A673 (cell line): Measurements from ENCODE around the gene SFSWAP. TPM values are rescaled to one million over a fixed set of nuclear protein-coding genes. Genes with fewer than 3 reads are reported as not detected.

Experiments used
- BruUV-seq: library from RNA; stranded (reverse); fragments of 400-500 nt; replicated peaks from 2 replicates; lab custom pipeline; 2021; lab: Mats Ljungman, UMichigan
- CTCF ChIA-PET: fragments of 300-600 bp; sonication (Branson Sonifier 250); formaldehyde crosslinking; loops from one replicate; lab custom pipeline; 2022; ENCODE audit warnings: antibody characterized with exemption; lab: Charles Lee
- POLR2A ChIA-PET: fragments of 300-600 bp; sonication (Branson Sonifier 250); formaldehyde crosslinking; loops from one replicate; lab custom pipeline; 2022; ENCODE audit warnings: antibody characterized with exemption; ENCODE audit not compliant: low non-redundant PET; lab: Charles Lee
- DNase-seq: peaks from one replicate; pipeline ENCODE4 v3.0.0-alpha.2; 2015; ENCODE audit warnings: low spot score
- H3K27ac ChIP-seq: fragments of 200-600 bp; sonication (generic); 2 replicates; pipeline ENCODE4 v1.5.1; 2016; ENCODE audit warnings: mixed run types, low read depth, mild to moderate bottlenecking, mixed read lengths, antibody characterized with exemption, low read length; ENCODE audit not compliant: poor library complexity, severe bottlenecking
- H3K27me3 ChIP-seq: fragments of 200-600 bp; sonication (generic); replicated peaks from 2 replicates; pipeline ENCODE4 v1.6.1; 2017; ENCODE audit warnings: mixed run types, low read depth, mild to moderate bottlenecking, mixed read lengths, antibody characterized with exemption, low read length; ENCODE audit not compliant: insufficient read depth, poor library complexity
- H3K36me3 ChIP-seq: fragments of 200-600 bp; sonication (generic); 2 replicates; pipeline ENCODE4 v1.6.1; 2016; ENCODE audit warnings: mixed run types, mild to moderate bottlenecking, mixed read lengths, antibody characterized with exemption, low read length; ENCODE audit not compliant: insufficient read depth, poor library complexity, severe bottlenecking
- H3K4me1 ChIP-seq: fragments of 200-600 bp; sonication (generic); 2 replicates; pipeline ENCODE4 v1.6.1; 2017; ENCODE audit warnings: mixed run types, mild to moderate bottlenecking, mixed read lengths, antibody characterized with exemption, low read length; ENCODE audit not compliant: insufficient read depth, poor library complexity, severe bottlenecking
- H3K4me3 ChIP-seq: fragments of 200-600 bp; sonication (generic); 2 replicates; pipeline ENCODE4 v1.5.1; 2016; ENCODE audit warnings: low read depth, mixed run types, mild to moderate bottlenecking, mixed read lengths, low read length; ENCODE audit not compliant: poor library complexity, severe bottlenecking
- H3K9me3 ChIP-seq: fragments of 200-600 bp; sonication (generic); 2 replicates; pipeline ENCODE4 v1.6.1; 2016; ENCODE audit warnings: mixed run types, low read depth, mild to moderate bottlenecking, mixed read lengths, antibody characterized with exemption, low read length; ENCODE audit not compliant: poor library complexity, severe bottlenecking
- EZH2 ChIP-seq: fragments of 200-600 bp; sonication (generic); IDR thresholded peaks from 2 replicates; pipeline ENCODE4 v1.6.1; 2017; ENCODE audit warnings: borderline replicate concordance, low read depth, mild to moderate bottlenecking, mixed read lengths, antibody characterized with exemption, low read length; ENCODE audit not compliant: poor library complexity, severe bottlenecking
- intact Hi-C: fragments of 100-400 bp; cut with micrococcal nuclease; formaldehyde crosslinking; loops from one replicate; pipeline ENCODE4 v1.10.0; 2022; ENCODE audit not compliant: unreplicated experiment
- total RNA-seq: library from RNA; stranded (reverse); gene quantifications from 2 replicates; pipeline ENCODE4 v1.2.3, GENCODE V29; 2021
- TF ChIP-seq, protein P1 (sequence below): fragments of 300-800, 200-600 bp; sonication (generic); conservative IDR thresholded peaks from 2 replicates; pipeline ENCODE4 v1.5.1; 2017; ENCODE audit warnings: low read depth, mild to moderate bottlenecking, antibody characterized with exemption, low read length, moderate library complexity, mixed read lengths

SFSWAP gene
- total RNA-seq, 1 experiment from 2014 or later = 66.4 TPM

- TF ChIP-seq, protein P1, sequence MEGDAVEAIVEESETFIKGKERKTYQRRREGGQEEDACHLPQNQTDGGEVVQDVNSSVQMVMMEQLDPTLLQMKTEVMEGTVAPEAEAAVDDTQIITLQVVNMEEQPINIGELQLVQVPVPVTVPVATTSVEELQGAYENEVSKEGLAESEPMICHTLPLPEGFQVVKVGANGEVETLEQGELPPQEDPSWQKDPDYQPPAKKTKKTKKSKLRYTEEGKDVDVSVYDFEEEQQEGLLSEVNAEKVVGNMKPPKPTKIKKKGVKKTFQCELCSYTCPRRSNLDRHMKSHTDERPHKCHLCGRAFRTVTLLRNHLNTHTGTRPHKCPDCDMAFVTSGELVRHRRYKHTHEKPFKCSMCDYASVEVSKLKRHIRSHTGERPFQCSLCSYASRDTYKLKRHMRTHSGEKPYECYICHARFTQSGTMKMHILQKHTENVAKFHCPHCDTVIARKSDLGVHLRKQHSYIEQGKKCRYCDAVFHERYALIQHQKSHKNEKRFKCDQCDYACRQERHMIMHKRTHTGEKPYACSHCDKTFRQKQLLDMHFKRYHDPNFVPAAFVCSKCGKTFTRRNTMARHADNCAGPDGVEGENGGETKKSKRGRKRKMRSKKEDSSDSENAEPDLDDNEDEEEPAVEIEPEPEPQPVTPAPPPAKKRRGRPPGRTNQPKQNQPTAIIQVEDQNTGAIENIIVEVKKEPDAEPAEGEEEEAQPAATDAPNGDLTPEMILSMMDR = no peak
- no peak for TF ChIP-seq EZH2
- Histone ChIP-seq H3K27me3 (peaks cover 15% of the 10 kb centered on the region), H3K27ac (no peak overlapping the region), H3K4me3 (no peak overlapping the region), H3K36me3 (no peaks in the 10 kb centered on the region), H3K9me3 (no peaks in the 10 kb centered on the region), H3K4me1 (no peaks in the 10 kb centered on the region)
- intact Hi-C loops = no loop called here
- CTCF ChIA-PET = no interaction called here
- BruUV-seq = no TSS peak
- DNase-seq = no peak
- POLR2A ChIA-PET = no interaction called here
Observed at GRCh38 chr12:131700271-131700670, 10.6 kb upstream of the SFSWAP start.

DNA sequence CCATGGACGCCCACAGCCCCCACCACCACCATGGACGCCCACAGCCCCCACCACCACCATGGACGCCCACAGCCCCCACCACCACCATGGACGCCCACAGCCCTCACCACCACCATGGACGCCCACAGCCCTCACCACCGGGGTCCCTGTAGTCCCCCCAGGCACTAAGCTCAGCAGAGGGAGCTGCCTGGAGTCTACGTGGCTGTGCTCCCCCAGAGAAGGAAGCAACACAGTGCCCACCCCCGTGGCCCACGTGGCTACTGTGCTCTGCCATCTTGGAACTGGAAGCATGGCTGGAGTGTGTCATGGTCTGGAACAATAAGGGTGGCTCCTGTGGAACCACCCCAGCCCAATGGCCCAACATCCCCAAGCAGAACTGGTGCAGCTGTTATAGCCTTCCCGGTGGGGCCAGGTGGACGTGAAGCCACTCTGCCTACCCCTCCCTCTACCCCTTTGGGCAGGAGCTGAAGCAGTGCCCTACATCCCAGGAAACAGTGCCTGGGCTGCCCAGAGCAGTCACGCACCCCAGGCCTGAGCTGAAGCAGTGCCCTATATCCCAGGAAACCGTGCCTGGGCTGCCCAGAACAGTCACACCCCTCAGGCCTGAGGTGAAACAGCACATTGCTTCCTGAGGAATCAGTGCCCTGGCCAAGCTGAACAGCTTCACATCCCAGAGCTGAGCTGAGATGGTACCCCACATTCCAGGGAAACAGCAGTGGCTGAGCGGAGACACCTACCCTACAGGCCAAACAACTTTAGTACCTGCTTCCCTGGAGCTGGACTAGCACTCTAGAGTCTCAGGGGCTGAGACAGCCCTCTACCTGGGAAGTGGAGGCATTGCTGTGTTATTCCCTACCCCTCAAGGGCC, 9.0 kb upstream of the SFSWAP start:
- Histone ChIP-seq H3K36me3 (no peaks in the 10 kb centered on the region), H3K27me3 (peaks cover 15% of the 10 kb centered on the region), H3K27ac (no peak overlapping the region), H3K4me1 (no peaks in the 10 kb centered on the region), H3K4me3 (no peak overlapping the region), H3K9me3 (no peaks in the 10 kb centered on the region)
- intact Hi-C loops = no loop called here
- DNase-seq = no peak
- BruUV-seq = no TSS peak
- CTCF ChIA-PET = no interaction called here
- TF ChIP-seq, protein P1 = no peak
- no peak for TF ChIP-seq EZH2
- POLR2A ChIA-PET = no interaction called here

DNA sequence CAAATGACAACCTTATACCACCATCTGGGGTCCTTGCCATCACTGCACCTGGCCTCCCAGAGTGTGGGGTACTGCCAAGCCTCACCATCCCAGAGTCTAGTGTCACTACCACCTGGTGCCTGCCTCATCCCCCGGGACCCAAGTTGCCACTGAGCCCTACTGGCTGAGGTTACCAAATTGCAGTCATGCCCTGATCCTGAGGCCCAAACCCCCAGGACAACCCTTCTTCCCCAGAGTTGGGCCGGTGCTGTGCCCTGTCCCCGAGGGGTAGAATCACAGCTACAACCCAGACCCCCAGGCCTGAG, 8.4 kb upstream of the SFSWAP start:
- Histone ChIP-seq H3K36me3 (no peaks in the 10 kb centered on the region), H3K27me3 (peaks cover 15% of the 10 kb centered on the region), H3K4me3 (no peak overlapping the region), H3K27ac (no peak overlapping the region), H3K9me3 (no peaks in the 10 kb centered on the region), H3K4me1 (no peaks in the 10 kb centered on the region)
- POLR2A ChIA-PET = no interaction called here
- intact Hi-C loops = no loop called here
- CTCF ChIA-PET = no interaction called here
- no peak for TF ChIP-seq EZH2
- TF ChIP-seq, protein P1 = no peak
- BruUV-seq = no TSS peak
- no peak for DNase-seq
